GM23338 (cell line): Measurements from ENCODE around the gene HOXB6. TPM values are rescaled to one million over a fixed set of nuclear protein-coding genes. Genes with fewer than 3 reads are reported as not detected.
A peak's percentile ranks its signal among the peaks of the same experiment; 100 is the strongest.

Experiments
- ATAC-seq: fragments of 200-7000 bp; cut with Tn5 transposase; 3 replicates; pipeline ENCODE4 v1.9.1; 2020
- DNase-seq: peaks from one replicate; pipeline ENCODE4 v3.0.0-alpha.2; 2015; ENCODE audit warnings: low spot score
- H2AFZ ChIP-seq: fragments of 200-600 bp; sonication (generic); 2 replicates; pipeline ENCODE4 v1.8.0; 2016; ENCODE audit warnings: antibody characterized with exemption, mild to moderate bottlenecking, moderate library complexity
- H3F3A ChIP-seq: fragments of 200-600 bp; sonication (generic); replicated peaks from 2 replicates; pipeline ENCODE4 v1.8.0; 2017; ENCODE audit warnings: antibody characterized with exemption, mixed run types, low read depth
- H3K27ac ChIP-seq: fragments of 200-600 bp; sonication (generic); 2 replicates; pipeline ENCODE4 v1.6.1; 2016; ENCODE audit warnings: low read depth
- H3K27me3 ChIP-seq: fragments of 200-600 bp; sonication (generic); 2 replicates; pipeline ENCODE4 v1.8.0; 2016; ENCODE audit warnings: mild to moderate bottlenecking, mixed run types, moderate library complexity; ENCODE audit not compliant: insufficient read depth
- H3K36me3 ChIP-seq: fragments of 200-600 bp; sonication (generic); 2 replicates; pipeline ENCODE4 v1.8.0; 2016; ENCODE audit warnings: mild to moderate bottlenecking; ENCODE audit not compliant: insufficient read depth
- H3K4me1 ChIP-seq: fragments of 200-600 bp; sonication (generic); 2 replicates; pipeline ENCODE4 v1.8.0; 2016; ENCODE audit warnings: mild to moderate bottlenecking, moderate library complexity; ENCODE audit not compliant: insufficient read depth
- H3K4me2 ChIP-seq: fragments of 200-600 bp; sonication (generic); 2 replicates; pipeline ENCODE4 v1.7.1; 2017; ENCODE audit warnings: mixed run types
- H3K4me3 ChIP-seq: fragments of 200-600 bp; sonication (generic); 2 replicates; pipeline ENCODE4 v1.6.1; 2016; ENCODE audit warnings: mixed run types
- H3K79me2 ChIP-seq: fragments of 200-600 bp; sonication (generic); replicated peaks from 2 replicates; pipeline ENCODE4 v1.8.0; 2017; ENCODE audit warnings: mild to moderate bottlenecking; ENCODE audit not compliant: insufficient read depth
- H3K9me2 ChIP-seq: fragments of 200-600 bp; sonication (generic); 2 replicates; pipeline ENCODE4 v1.8.0; 2017; ENCODE audit not compliant: insufficient read depth
- H4K20me1 ChIP-seq: fragments of 200-600 bp; sonication (generic); replicated peaks from 2 replicates; pipeline ENCODE4 v1.8.0; 2017; ENCODE audit warnings: mild to moderate bottlenecking; ENCODE audit not compliant: insufficient read depth
- H3K27ac Mint-ChIP-seq: 2 replicates; pipeline ENCODE4 v1.8.0; 2020; ENCODE audit warnings: inconsistent platforms, mild to moderate bottlenecking, moderate library complexity, mixed read lengths
- H3K27me3 Mint-ChIP-seq: 3 replicates; pipeline ENCODE4 v1.8.0; 2022; ENCODE audit warnings: low read depth, mild to moderate bottlenecking, moderate library complexity, mixed read lengths, inconsistent platforms; ENCODE audit not compliant: insufficient read depth, poor library complexity
- H3K36me3 Mint-ChIP-seq: 3 replicates; pipeline ENCODE4 v1.8.0; 2021; ENCODE audit warnings: low read depth, mild to moderate bottlenecking, inconsistent platforms, moderate library complexity, mixed read lengths
- H3K4me1 Mint-ChIP-seq: 3 replicates; pipeline ENCODE4 v1.8.0; 2020; ENCODE audit warnings: mild to moderate bottlenecking, inconsistent platforms, mixed read lengths
- H3K4me3 Mint-ChIP-seq: 3 replicates; pipeline ENCODE4 v1.8.0; 2021; ENCODE audit warnings: moderate library complexity, mild to moderate bottlenecking, inconsistent platforms, mixed read lengths
- H3K9me3 Mint-ChIP-seq: 3 replicates; pipeline ENCODE4 v1.8.0; 2020; ENCODE audit warnings: moderate library complexity, mild to moderate bottlenecking, inconsistent platforms, mixed read lengths
- ETS1 ChIP-seq: IDR thresholded peaks from 2 replicates; pipeline ENCODE4 v1.6.1; 2016; ENCODE audit warnings: antibody characterized with exemption
- EZH2 ChIP-seq: fragments of 200-600 bp; sonication (generic); IDR thresholded peaks from one replicate; pipeline ENCODE4 v1.8.0; 2017; ENCODE audit warnings: antibody characterized with exemption, mild to moderate bottlenecking, low read depth; ENCODE audit not compliant: unreplicated experiment
- JUNB ChIP-seq: IDR thresholded peaks from one replicate; pipeline ENCODE4 v1.6.1; 2016; ENCODE audit warnings: antibody characterized with exemption; ENCODE audit not compliant: unreplicated experiment
- NANOG ChIP-seq: IDR thresholded peaks from 2 replicates; pipeline ENCODE4 v1.6.1; 2016; ENCODE audit warnings: antibody characterized with exemption, borderline replicate concordance
- polyA plus RNA-seq: library from polyadenylated mRNA; unstranded; fragments of >200 nt; fragmentation: Nextera tagmentation; extraction: Ambion mirVana; gene quantifications from 2 replicates; pipeline ENCODE4 v1.2.1, GENCODE V29; 2016
- total RNA-seq: library from RNA; depleted of rRNA; stranded (reverse); fragments of >200 nt; shearing (Covaris generic); gene quantifications from 2 replicates; pipeline ENCODE4 v1.2.3, GENCODE V29; 2014

HOXB6 gene
- total and polyA plus RNA-seq, 2 experiments from 2014 or later, result not detected

GRCh38 chr17:48553826-48554225 lies 51.0 kb downstream of the HOXB6 start:
- H3K4me3 Mint-ChIP-seq, result no peak overlapping the region

GRCh38 chr17:48553190-48553547 lies 51.6 kb downstream of the HOXB6 start:
- Histone ChIP-seq H2AFZ (no peak overlapping the region), H3K36me3 (no peaks in the 10 kb centered on the region), H3K9me2 (no peaks in the 10 kb centered on the region), H3K4me2 (no peak overlapping the region), H3F3A (peaks cover 34% of the 10 kb centered on the region), H3K27ac (no peak overlapping the region), H3K4me1 (peaks cover 64% of the 10 kb centered on the region), H4K20me1 (peaks cover 31% of the 10 kb centered on the region), H3K27me3 (peaks cover 100% of the 10 kb centered on the region), H3K4me3 (no peak overlapping the region), H3K79me2 (no peaks in the 10 kb centered on the region)
- no peak for DNase-seq
- H3K4me1 Mint-ChIP-seq, result peaks cover 38% of the 10 kb centered on the region
- ATAC-seq, result no peak
- H3K4me3 Mint-ChIP-seq, result no peak overlapping the region
- no peaks in the 10 kb centered on the region for H3K36me3 Mint-ChIP-seq
- peaks cover 99% of the 10 kb centered on the region for H3K27me3 Mint-ChIP-seq
- TF ChIP-seq EZH2 (peak; percentile 23), JUNB (no peak)
- no peaks in the 10 kb centered on the region; the same call in 2 of the 3 replicates for H3K9me3 Mint-ChIP-seq
- no peak overlapping the region for H3K27ac Mint-ChIP-seq

More at GRCh38 chr17:48553826-48554225, 51.0 kb downstream of the HOXB6 start:
- Histone ChIP-seq H3K4me1 (peaks cover 58% of the 10 kb centered on the region), H3K36me3 (no peaks in the 10 kb centered on the region), H3F3A (peaks cover 35% of the 10 kb centered on the region), H3K9me2 (no peaks in the 10 kb centered on the region), H3K79me2 (no peaks in the 10 kb centered on the region), H2AFZ (no peak overlapping the region), H3K4me2 (no peak overlapping the region; the same call in 1 of the 2 replicates), H3K27ac (no peak overlapping the region), H3K27me3 (peaks cover 100% of the 10 kb centered on the region), H4K20me1 (peaks cover 38% of the 10 kb centered on the region), H3K4me3 (no peak overlapping the region)
- no peaks in the 10 kb centered on the region for H3K36me3 Mint-ChIP-seq
- peaks cover 99% of the 10 kb centered on the region for H3K27me3 Mint-ChIP-seq
- ATAC-seq (no peak), DNase-seq (no peak)
- H3K4me1 Mint-ChIP-seq, result peaks cover 33% of the 10 kb centered on the region
- TF ChIP-seq ETS1 (no peak), EZH2 (peak; percentile 84)
- H3K9me3 Mint-ChIP-seq, result no peaks in the 10 kb centered on the region; the same call in 2 of the 3 replicates
- H3K27ac Mint-ChIP-seq, result no peak overlapping the region

GRCh38 chr17:48552466-48553189 lies 52.2 kb downstream of the HOXB6 start:
- DNase-seq, result peak; percentile 48
- peaks cover 69% of the 10 kb centered on the region for H3K4me1 ChIP-seq
- H3K27me3 ChIP-seq, result peaks cover 100% of the 10 kb centered on the region
- 0 out of 2 replicates have a peak overlapping the region, but pooled peaks have one; percentile 27 for H3K4me3 ChIP-seq
- peaks cover 99% of the 10 kb centered on the region for H3K27me3 Mint-ChIP-seq
- H3K9me2 ChIP-seq, result no peaks in the 10 kb centered on the region
- H3K4me1 Mint-ChIP-seq, result peaks cover 44% of the 10 kb centered on the region
- H3K27ac Mint-ChIP-seq, result no peak overlapping the region
- no peak overlapping the region for H3K4me3 Mint-ChIP-seq
- no peak overlapping the region for H3K27ac ChIP-seq
- TF ChIP-seq EZH2, result peak; percentile 85
- no peak for TF ChIP-seq NANOG
- no peaks in the 10 kb centered on the region for H3K36me3 ChIP-seq
- no peak for ATAC-seq
- no peaks in the 10 kb centered on the region for H3K79me2 ChIP-seq
- H3F3A ChIP-seq, result peaks cover 33% of the 10 kb centered on the region
- H3K36me3 Mint-ChIP-seq, result no peaks in the 10 kb centered on the region
- no peaks in the 10 kb centered on the region; the same call in 2 of the 3 replicates for H3K9me3 Mint-ChIP-seq
- no peak overlapping the region for H2AFZ ChIP-seq
- H4K20me1 ChIP-seq, result peaks cover 32% of the 10 kb centered on the region
- peak overlapping the region; percentile 58 for H3K4me2 ChIP-seq
